ENCODE results near the gene HNRNPH3. TPM values are rescaled to one million over a fixed set of nuclear protein-coding genes. Genes with fewer than 3 reads are reported as not detected.

HNRNPH3 gene, protein sequence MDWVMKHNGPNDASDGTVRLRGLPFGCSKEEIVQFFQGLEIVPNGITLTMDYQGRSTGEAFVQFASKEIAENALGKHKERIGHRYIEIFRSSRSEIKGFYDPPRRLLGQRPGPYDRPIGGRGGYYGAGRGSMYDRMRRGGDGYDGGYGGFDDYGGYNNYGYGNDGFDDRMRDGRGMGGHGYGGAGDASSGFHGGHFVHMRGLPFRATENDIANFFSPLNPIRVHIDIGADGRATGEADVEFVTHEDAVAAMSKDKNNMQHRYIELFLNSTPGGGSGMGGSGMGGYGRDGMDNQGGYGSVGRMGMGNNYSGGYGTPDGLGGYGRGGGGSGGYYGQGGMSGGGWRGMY
- total RNA-seq: 200 TPM
- polyA plus RNA-seq: 100 to 1,000 TPM; 120 to 142 (median 137) TPM

DNA sequence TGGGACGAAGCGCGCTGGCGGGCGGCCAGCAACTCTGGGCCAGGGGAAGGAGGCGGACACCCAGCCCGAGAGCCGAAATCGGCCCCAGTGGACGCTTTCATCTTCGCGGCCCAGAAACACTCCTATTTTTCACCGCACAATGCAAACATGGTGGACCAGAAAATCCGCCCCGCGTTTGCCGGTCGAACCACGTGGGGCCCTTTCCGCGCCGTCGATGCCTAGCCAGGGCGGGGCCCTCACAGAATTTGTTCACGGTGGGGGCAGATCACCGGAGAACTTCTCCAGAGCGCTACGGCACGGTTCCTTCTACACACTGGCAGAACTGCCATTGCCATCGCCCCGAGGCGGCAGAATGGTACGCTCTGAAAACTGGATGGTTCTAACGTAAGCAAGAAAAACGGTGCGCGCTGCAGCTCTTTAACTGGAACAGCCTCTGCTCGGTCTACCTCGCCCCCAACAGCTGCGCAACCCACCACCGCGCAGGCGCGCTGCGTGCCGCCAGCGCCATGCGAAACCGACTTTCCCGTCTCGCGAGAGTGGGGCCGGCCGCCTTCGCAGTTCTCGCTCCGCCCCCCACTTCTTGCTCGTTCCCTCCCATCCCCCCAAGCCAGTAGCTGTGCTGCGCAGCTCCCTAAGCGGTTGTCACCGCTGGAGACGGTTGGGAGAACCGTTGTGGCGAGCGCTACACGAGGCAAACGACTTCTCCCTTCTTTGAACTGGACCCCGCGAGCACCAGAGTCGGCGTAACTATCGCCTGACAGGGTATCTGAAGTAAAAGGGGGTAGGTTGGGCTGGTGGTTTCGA lies at the start of gene HNRNPH3:
Gene HNRNPH3, plus strand, starts transcription at position 610 of the 804 bp plus-strand sequence. CDS start 5,158 bp downstream, outside the sequence.
- no peaks in the 10 kb centered on the region for H3K36me3 ChIP-seq (ENCODE audit: control insufficient read depth, insufficient read depth, low read length)
- H3K9me3 Mint-ChIP-seq: peaks cover 0 to 3% (median 0%) of the 10 kb centered on the region in 7 donors
- peak within 1 kb of the TSS; percentile 100 for H3K4me3 Mint-ChIP-seq
- peaks cover 11% of the 10 kb centered on the region for H3K36me3 Mint-ChIP-seq
- ATAC-seq (ENCODE audit: low read depth in 2 of 2) (peak; percentile 88), DNase-seq (peak; percentile 97 to 99 (median 99))
- H3K27ac ChIP-seq (ENCODE audit: insufficient read depth, low read length, poor library complexity, severe bottlenecking): peak within 1 kb of the TSS; percentile 97
- peak within 1 kb of the TSS; percentile 99 to 100 (median 100) for H3K27ac Mint-ChIP-seq
- no peaks in the 10 kb centered on the region for H3K27me3 ChIP-seq (ENCODE audit: control insufficient read depth, insufficient read depth, low read length)
- peak within 1 kb of the TSS; percentile 95 for H3K4me3 ChIP-seq (ENCODE audit: low read depth, low read length)
- H3K27me3 Mint-ChIP-seq: peaks cover 11% of the 10 kb centered on the region
- no peaks in the 10 kb centered on the region for H3K9me3 ChIP-seq (ENCODE audit: control insufficient read depth in 2 of 2, low read length in 2 of 2)
- peaks cover 30% of the 10 kb centered on the region for H3K4me1 ChIP-seq (ENCODE audit: control insufficient read depth, insufficient read depth, low read length, poor library complexity, severe bottlenecking)
- peaks cover 20 to 54% (median 40%) of the 10 kb centered on the region in 4 donors for H3K4me1 Mint-ChIP-seq

DNA sequence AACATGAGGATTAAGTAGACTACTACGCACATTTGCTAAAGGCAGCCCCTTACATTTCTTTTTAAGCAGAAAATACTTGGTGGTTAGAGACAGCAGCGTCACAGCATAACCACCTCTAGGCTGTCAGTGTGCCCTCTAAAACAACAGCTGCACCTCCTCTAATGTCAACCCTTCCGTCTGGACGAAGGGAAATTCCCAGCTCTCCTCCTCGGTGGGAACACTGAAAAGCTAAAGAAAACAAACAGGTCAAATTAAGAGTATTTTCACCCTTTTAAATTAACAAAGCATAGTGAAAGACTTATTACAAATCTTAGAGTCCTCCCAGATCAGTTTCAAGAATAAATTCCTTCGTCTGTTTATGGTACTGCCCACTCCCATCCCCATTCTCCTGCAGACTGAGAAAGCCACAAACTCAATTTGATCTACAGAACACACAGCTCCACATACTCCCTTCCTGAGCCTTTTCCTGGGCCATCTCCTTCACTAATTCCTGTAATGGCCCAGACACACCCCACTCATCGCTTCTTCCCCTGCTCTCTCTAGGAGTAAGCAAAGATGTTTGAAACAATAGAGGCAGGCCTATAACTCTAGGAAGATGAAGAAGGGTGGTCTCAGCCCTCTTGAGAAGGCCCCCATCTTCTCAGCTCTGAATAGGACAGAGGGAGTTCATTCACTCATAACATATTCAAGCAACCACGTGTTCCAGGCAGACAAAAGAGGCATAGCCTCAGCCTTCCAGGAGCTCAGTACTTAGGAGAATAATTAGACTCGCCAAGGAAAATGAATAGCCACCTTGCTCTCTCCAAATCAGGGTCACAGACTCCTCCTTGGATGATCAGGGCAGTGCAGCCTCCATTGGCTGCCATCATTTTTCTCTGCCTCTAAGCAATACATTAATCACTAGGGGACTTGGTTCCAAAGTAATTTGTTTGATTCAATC lies 47.5 kb upstream of the HNRNPH3 start:
- Mint-ChIP-seq H3K27me3 (no peaks in the 10 kb centered on the region), H3K27ac (no peak overlapping the region), H3K36me3 (no peaks in the 10 kb centered on the region), H3K4me1 (no peaks in the 10 kb centered on the region), H3K4me3 (no peak overlapping the region), H3K9me3 (peaks cover 0 to 2% (median 0%) of the 10 kb centered on the region in 7 donors)
- Histone ChIP-seq H3K27ac (ENCODE audit: insufficient read depth, low read length, poor library complexity, severe bottlenecking) (no peak overlapping the region), H3K4me3 (ENCODE audit: low read depth, low read length) (no peak overlapping the region), H3K36me3 (ENCODE audit: control insufficient read depth, insufficient read depth, low read length) (no peaks in the 10 kb centered on the region), H3K27me3 (ENCODE audit: control insufficient read depth, insufficient read depth, low read length) (no peaks in the 10 kb centered on the region), H3K4me1 (ENCODE audit: control insufficient read depth, insufficient read depth, low read length, poor library complexity, severe bottlenecking) (no peaks in the 10 kb centered on the region), H3K9me3 (ENCODE audit: control insufficient read depth in 2 of 2, low read length in 2 of 2) (no peaks in the 10 kb centered on the region)
- ATAC-seq (ENCODE audit: low read depth in 2 of 2) (no peak), DNase-seq (no peak)

DNA sequence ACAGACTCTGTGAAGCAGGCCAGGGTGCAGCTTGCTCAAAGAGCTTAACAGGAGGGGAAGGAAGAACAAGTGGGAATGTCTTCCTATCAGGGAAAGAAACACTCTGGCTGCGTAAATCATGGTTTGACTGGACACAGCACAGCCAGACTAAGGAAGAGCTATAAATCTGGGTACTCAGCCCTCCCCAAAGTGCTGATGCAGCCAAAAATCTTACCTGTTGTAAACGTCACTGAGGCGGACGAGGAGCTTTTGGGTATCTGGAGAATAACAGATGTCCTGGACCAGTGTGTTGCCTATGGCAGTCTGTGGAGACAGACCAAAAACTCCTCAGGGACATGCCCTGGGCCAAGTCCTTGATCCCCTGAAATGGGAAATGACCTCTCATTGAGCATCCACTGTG lies 43.1 kb upstream of the HNRNPH3 start:
- Mint-ChIP-seq H3K27me3 (no peaks in the 10 kb centered on the region), H3K4me3 (no peak overlapping the region), H3K9me3 (peaks cover 0 to 1% (median 0%) of the 10 kb centered on the region in 7 donors), H3K36me3 (no peaks in the 10 kb centered on the region), H3K27ac (no peak overlapping the region), H3K4me1 (no peaks in the 10 kb centered on the region)
- H3K4me3 ChIP-seq (ENCODE audit: low read depth, low read length): no peak overlapping the region
- no peaks in the 10 kb centered on the region for H3K4me1 ChIP-seq (ENCODE audit: control insufficient read depth, insufficient read depth, low read length, poor library complexity, severe bottlenecking)
- ATAC-seq (ENCODE audit: low read depth in 2 of 2) (no peak), DNase-seq (no peak)
- no peaks in the 10 kb centered on the region for H3K9me3 ChIP-seq (ENCODE audit: control insufficient read depth in 2 of 2, low read length in 2 of 2)
- no peaks in the 10 kb centered on the region for H3K27me3 ChIP-seq (ENCODE audit: control insufficient read depth, insufficient read depth, low read length)
- H3K36me3 ChIP-seq (ENCODE audit: control insufficient read depth, insufficient read depth, low read length): no peaks in the 10 kb centered on the region
- H3K27ac ChIP-seq (ENCODE audit: insufficient read depth, low read length, poor library complexity, severe bottlenecking): no peak overlapping the region

DNA sequence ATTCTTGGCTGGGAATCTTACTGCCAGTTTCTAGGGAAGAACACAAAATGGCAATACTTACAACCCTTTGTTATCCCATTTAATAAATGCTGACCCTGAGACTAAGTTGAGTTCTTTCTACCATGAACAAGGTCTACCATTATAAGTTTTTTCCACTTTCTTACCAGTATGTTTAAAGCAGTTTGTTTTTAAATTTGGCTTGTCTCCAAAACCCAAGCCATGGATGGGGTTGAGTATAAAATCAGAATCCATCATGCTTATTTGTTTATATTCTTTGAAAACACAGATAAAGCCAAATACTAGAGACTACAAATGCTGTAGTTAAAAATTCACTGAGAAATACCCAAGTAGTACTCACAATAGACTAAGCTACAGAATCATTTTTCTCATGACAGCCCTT lies 41.1 kb upstream of the HNRNPH3 start:
- H3K4me1 ChIP-seq (ENCODE audit: control insufficient read depth, insufficient read depth, low read length, poor library complexity, severe bottlenecking): no peaks in the 10 kb centered on the region

DNA sequence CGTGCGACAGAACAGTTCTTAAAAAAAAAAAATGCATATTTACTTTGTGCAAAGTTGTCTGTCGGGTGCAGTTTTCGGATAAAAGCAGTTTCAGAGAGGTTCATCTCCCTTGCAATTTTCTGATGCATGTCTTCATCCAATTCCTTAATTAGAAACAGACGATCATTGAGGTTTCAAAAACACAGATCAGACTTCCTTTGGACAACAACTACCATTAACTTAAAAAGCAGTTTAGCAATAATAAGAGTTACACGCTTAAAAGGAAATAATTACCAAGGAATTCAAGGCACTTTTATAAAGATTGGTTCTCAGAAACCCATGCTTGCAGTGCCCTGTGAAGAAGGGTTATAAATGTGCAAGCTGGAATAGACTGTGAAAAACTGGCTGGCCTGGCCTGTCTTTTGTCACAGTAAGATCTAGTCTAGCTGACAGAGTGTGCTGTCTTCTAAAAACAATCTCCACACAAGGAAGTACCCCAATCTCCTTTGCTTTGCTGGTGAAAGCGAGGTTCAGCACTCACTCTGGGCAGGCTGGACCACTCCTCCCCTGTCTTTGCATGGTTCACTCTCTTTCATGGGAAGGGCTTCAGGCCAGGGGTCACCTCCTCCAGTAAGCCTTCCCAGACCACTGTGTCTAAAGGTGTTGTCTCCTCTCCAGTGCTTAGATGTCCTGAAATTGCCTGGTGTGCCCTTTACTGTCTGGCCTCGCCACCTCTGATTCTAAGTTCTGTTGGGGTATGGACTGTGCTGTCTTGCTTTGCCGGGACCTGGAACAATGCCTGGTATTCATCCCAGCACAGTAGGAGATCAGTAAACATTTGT lies 34.8 kb upstream of the HNRNPH3 start:
- H3K27ac ChIP-seq (ENCODE audit: insufficient read depth, low read length, poor library complexity, severe bottlenecking): no peak overlapping the region
- Mint-ChIP-seq H3K27ac (peak overlapping the region in 2 of 3 donors; percentile 10 to 20), H3K4me3 (no peak overlapping the region), H3K27me3 (no peaks in the 10 kb centered on the region), H3K9me3 (peaks cover 0 to 1% (median 0%) of the 10 kb centered on the region in 7 donors), H3K36me3 (no peaks in the 10 kb centered on the region), H3K4me1 (no peaks in the 10 kb centered on the region)
- H3K4me1 ChIP-seq (ENCODE audit: control insufficient read depth, insufficient read depth, low read length, poor library complexity, severe bottlenecking): no peaks in the 10 kb centered on the region
- no peaks in the 10 kb centered on the region for H3K9me3 ChIP-seq (ENCODE audit: control insufficient read depth in 2 of 2, low read length in 2 of 2)
- ATAC-seq (ENCODE audit: low read depth in 2 of 2): no peak
- H3K4me3 ChIP-seq (ENCODE audit: low read depth, low read length): no peak overlapping the region
- H3K27me3 ChIP-seq (ENCODE audit: control insufficient read depth, insufficient read depth, low read length): no peaks in the 10 kb centered on the region
- no peaks in the 10 kb centered on the region for H3K36me3 ChIP-seq (ENCODE audit: control insufficient read depth, insufficient read depth, low read length)
- DNase-seq: no peak

More for the DNA sequence above, 41.1 kb upstream of the HNRNPH3 start:
- H3K27ac Mint-ChIP-seq: no peak overlapping the region
- Histone ChIP-seq H3K36me3 (ENCODE audit: control insufficient read depth, insufficient read depth, low read length) (no peaks in the 10 kb centered on the region), H3K9me3 (ENCODE audit: control insufficient read depth in 2 of 2, low read length in 2 of 2) (no peaks in the 10 kb centered on the region), H3K27ac (ENCODE audit: insufficient read depth, low read length, poor library complexity, severe bottlenecking) (no peak overlapping the region), H3K27me3 (ENCODE audit: control insufficient read depth, insufficient read depth, low read length) (no peaks in the 10 kb centered on the region), H3K4me3 (ENCODE audit: low read depth, low read length) (no peak overlapping the region)
- no peaks in the 10 kb centered on the region for H3K27me3 Mint-ChIP-seq
- H3K36me3 Mint-ChIP-seq: no peaks in the 10 kb centered on the region
- H3K4me3 Mint-ChIP-seq: no peak overlapping the region
- H3K9me3 Mint-ChIP-seq: peaks cover 0 to 1% (median 0%) of the 10 kb centered on the region in 7 donors
- DNase-seq: no peak
- no peaks in the 10 kb centered on the region for H3K4me1 Mint-ChIP-seq
- ATAC-seq (ENCODE audit: low read depth in 2 of 2): no peak

DNA sequence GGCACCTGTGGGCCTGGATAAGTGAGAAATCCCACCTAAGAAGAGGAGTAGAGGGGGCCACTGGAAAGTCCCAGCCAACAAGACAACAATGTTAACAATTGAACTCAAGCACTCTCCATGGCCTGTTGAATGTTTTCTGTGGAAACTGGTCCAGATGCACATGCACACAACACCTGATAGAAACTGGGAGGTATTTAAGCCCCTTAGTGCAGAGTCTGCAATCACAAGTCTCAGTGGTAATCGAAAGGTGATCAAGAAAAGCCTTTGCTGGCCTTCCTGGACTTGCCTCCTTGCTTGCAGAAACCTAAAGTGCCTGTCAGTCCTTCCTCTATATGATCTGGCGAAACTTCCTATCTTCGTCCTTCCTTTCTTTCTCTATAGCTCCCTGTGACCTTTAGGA lies 30.6 kb upstream of the HNRNPH3 start:
- no peak for DNase-seq
- H3K4me3 ChIP-seq (ENCODE audit: low read depth, low read length): no peak overlapping the region
- no peak for ATAC-seq (ENCODE audit: low read depth in 2 of 2)
- no peaks in the 10 kb centered on the region for H3K9me3 Mint-ChIP-seq
- H3K36me3 Mint-ChIP-seq: no peaks in the 10 kb centered on the region
- H3K27me3 ChIP-seq (ENCODE audit: control insufficient read depth, insufficient read depth, low read length): no peaks in the 10 kb centered on the region
- no peaks in the 10 kb centered on the region for H3K9me3 ChIP-seq (ENCODE audit: control insufficient read depth in 2 of 2, low read length in 2 of 2)
- H3K27ac ChIP-seq (ENCODE audit: insufficient read depth, low read length, poor library complexity, severe bottlenecking): no peak overlapping the region
- no peaks in the 10 kb centered on the region for H3K4me1 Mint-ChIP-seq
- H3K4me1 ChIP-seq (ENCODE audit: control insufficient read depth, insufficient read depth, low read length, poor library complexity, severe bottlenecking): no peaks in the 10 kb centered on the region
- H3K27me3 Mint-ChIP-seq: no peaks in the 10 kb centered on the region
- H3K36me3 ChIP-seq (ENCODE audit: control insufficient read depth, insufficient read depth, low read length): no peaks in the 10 kb centered on the region
- H3K4me3 Mint-ChIP-seq: no peak overlapping the region
- H3K27ac Mint-ChIP-seq: no peak overlapping the region

Measured in CD4-positive, CD25-positive, alpha-beta regulatory T cell (primary cell).